SK-N-SH (cell line): ENCODE measurements around the gene ARHGAP26. TPM values are rescaled to one million over a fixed set of nuclear protein-coding genes. Genes with fewer than 3 reads are reported as not detected.

Source experiments
- CTCF ChIA-PET: fragments of 300-600, 350-600 bp; formaldehyde crosslinking; extraction: SDS; loops from one replicate; lab custom pipeline; 2021; lab: Yijun Ruan, JAX
- POLR2A ChIA-PET: fragments of 350-600 bp; sonication (Branson Sonifier 250); formaldehyde crosslinking; extraction: SDS; loops from one replicate; lab custom pipeline; 2020; ENCODE audit warnings: antibody characterized with exemption, inconsistent platforms; lab: Yijun Ruan, JAX
- DNase-seq: peaks from one replicate; pipeline ENCODE4 v3.0.0; 2012
- H2AFZ ChIP-seq: fragments of 200-600 bp; sonication (generic); 2 replicates; pipeline ENCODE4 v1.8.1; 2016; ENCODE audit warnings: antibody characterized with exemption, mild to moderate bottlenecking, low read depth
- H3F3A ChIP-seq: fragments of 200-600 bp; sonication (generic); replicated peaks from 2 replicates; pipeline ENCODE3; 2016; ENCODE audit warnings: antibody characterized with exemption, mild to moderate bottlenecking; ENCODE audit not compliant: insufficient read depth
- H3K27ac ChIP-seq, 2 experiments: fragments of 200-500 bp in 1 of 2; fragments of 200-600 bp in 1 of 2; sonication (Bioruptor generic) in 1 of 2; sonication (generic), shearing (Covaris generic) in 1 of 2; 2 replicates each; pipeline versions ENCODE4 v1.5.1 to v1.6.1; 2014 to 2016; ENCODE audit warnings: low read depth in 2 of 2, inconsistent platforms in 1 of 2, low read length in 1 of 2, mild to moderate bottlenecking in 1 of 2, mixed read lengths in 1 of 2
- H3K27me3 ChIP-seq: fragments of 200-600 bp; sonication (generic), shearing (Covaris generic); 2 replicates; pipeline ENCODE4 v1.6.1; 2016; ENCODE audit warnings: mixed run types; ENCODE audit not compliant: insufficient read depth
- H3K36me3 ChIP-seq, 2 experiments: fragments of 200-500 bp in 1 of 2; fragments of 200-600 bp in 1 of 2; sonication (Bioruptor generic) in 1 of 2; sonication (generic) in 1 of 2; replicated peaks in 1 of 2; 2 replicates each; pipeline versions ENCODE3 to v1.5.1; 2014 to 2016; ENCODE audit warnings: low read length in 1 of 2, mild to moderate bottlenecking in 1 of 2; ENCODE audit not compliant: insufficient read depth in 2 of 2, control insufficient read depth in 1 of 2
- H3K4me1 ChIP-seq, 2 experiments: fragments of 200-500 bp in 1 of 2; fragments of 200-600 bp in 1 of 2; sonication (Bioruptor generic) in 1 of 2; sonication (generic), shearing (Covaris generic) in 1 of 2; 2 replicates each; pipeline versions ENCODE4 v1.5.1 to v1.6.1; 2014 to 2016; ENCODE audit warnings: low read depth in 1 of 2, low read length in 1 of 2, mixed run types in 1 of 2; ENCODE audit not compliant: insufficient read depth in 2 of 2, control insufficient read depth in 1 of 2
- H3K4me2 ChIP-seq: fragments of 200-600 bp; sonication (generic), shearing (Covaris generic); 2 replicates; pipeline ENCODE4 v1.6.1; 2017; ENCODE audit warnings: mixed run types
- H3K4me3 ChIP-seq, 2 experiments: fragments of 200-500 bp in 1 of 2; fragments of 200-600 bp in 1 of 2; sonication (Bioruptor generic) in 1 of 2; sonication (generic), shearing (Covaris generic) in 1 of 2; 2 replicates each; pipeline versions ENCODE4 v1.5.1 to v1.8.1; 2014 to 2016; ENCODE audit warnings: low read depth in 2 of 2, inconsistent platforms in 1 of 2, low read length in 1 of 2, mild to moderate bottlenecking in 1 of 2, mixed read lengths in 1 of 2, moderate library complexity in 1 of 2
- H3K79me2 ChIP-seq: fragments of 200-600 bp; sonication (generic); 2 replicates; pipeline ENCODE4 v1.8.1; 2017; ENCODE audit warnings: mild to moderate bottlenecking; ENCODE audit not compliant: insufficient read depth
- H3K9ac ChIP-seq: fragments of 200-600 bp; sonication (generic); 2 replicates; pipeline ENCODE4 v1.6.1; 2017; ENCODE audit warnings: mixed run types
- H3K9me2 ChIP-seq: fragments of 200-600 bp; sonication (generic); 2 replicates; pipeline ENCODE4 v1.6.1; 2017; ENCODE audit warnings: mixed run types
- H3K9me3 ChIP-seq: fragments of 200-600 bp; sonication (generic); 2 replicates; pipeline ENCODE4 v1.6.1; 2017; ENCODE audit warnings: mixed run types, mild to moderate bottlenecking, moderate library complexity
- H4K20me1 ChIP-seq: fragments of 200-600 bp; sonication (generic); 2 replicates; pipeline ENCODE4 v1.6.1; 2017; ENCODE audit warnings: mild to moderate bottlenecking, mixed run types; ENCODE audit not compliant: insufficient read depth
- FOSL2 ChIP-seq: IDR thresholded peaks from 2 replicates; pipeline ENCODE4 v1.4.0; 2012; ENCODE audit warnings: low read depth, mild to moderate bottlenecking, moderate library complexity, borderline replicate concordance
- FOXJ3 ChIP-seq: sonication (generic); formaldehyde crosslinking; IDR thresholded peaks from 2 replicates; pipeline ENCODE4 v1.5.1; 2020; ENCODE audit warnings: mild to moderate bottlenecking, missing genetic modification reagents
- GABPA ChIP-seq: IDR thresholded peaks from 2 replicates; pipeline ENCODE4 v1.4.0; 2012; ENCODE audit warnings: low read depth, mild to moderate bottlenecking
- GATA2 ChIP-seq: sonication (generic); formaldehyde crosslinking; IDR thresholded peaks from 2 replicates; pipeline ENCODE4 v1.5.0; 2020; ENCODE audit warnings: mild to moderate bottlenecking, missing genetic modification reagents
- JUND ChIP-seq: IDR thresholded peaks from 2 replicates; pipeline ENCODE4 v1.4.0; 2012
- RAD21 ChIP-seq: IDR thresholded peaks from 2 replicates; pipeline ENCODE4 v1.6.1; 2012; ENCODE audit warnings: mild to moderate bottlenecking, low read length
- RCOR1 ChIP-seq: fragments of 150-350 bp; IDR thresholded peaks from 2 replicates; pipeline ENCODE4 v1.6.1; 2017; ENCODE audit warnings: antibody characterized with exemption, low read length
- TCF12 ChIP-seq: IDR thresholded peaks from 2 replicates; pipeline ENCODE4 v1.4.0; 2012
- TEAD4 ChIP-seq: IDR thresholded peaks from 2 replicates; pipeline ENCODE4 v1.4.0; 2012; ENCODE audit warnings: mild to moderate bottlenecking, borderline replicate concordance; ENCODE audit not compliant: insufficient read depth
- USF1 ChIP-seq: IDR thresholded peaks from 2 replicates; pipeline ENCODE4 v1.4.0; 2012; ENCODE audit warnings: low read depth, borderline replicate concordance
- YY1 ChIP-seq: IDR thresholded peaks from 2 replicates; pipeline ENCODE4 v1.4.0; 2012; ENCODE audit warnings: low read depth, mild to moderate bottlenecking
- ZBTB33 ChIP-seq: IDR thresholded peaks from 2 replicates; pipeline ENCODE4 v1.4.0; 2012; ENCODE audit warnings: low read depth, borderline replicate concordance
- WGBS: methylation state at CpG from one replicate; pipeline ENCODE4 v1.1.6; 2017; ENCODE audit warnings: low lambda C conversion rate; 5-methylcytosine and 5-hydroxymethylcytosine counted together
- polyA plus RNA-seq, 3 experiments: library from polyadenylated mRNA; depleted of rRNA; stranded (reverse); fragments of >200 nt; gene quantifications; 2 replicates each; pipeline ENCODE4 v1.2.3, GENCODE V29; 2012
- TF ChIP-seq, protein P1 (sequence below): fragments of 200-600 bp; sonication (generic); IDR thresholded peaks from 2 replicates; pipeline ENCODE4 v1.6.1; 2017; ENCODE audit warnings: antibody characterized with exemption, mild to moderate bottlenecking, moderate library complexity

ARHGAP26 gene
- polyA plus RNA-seq, 1 of the 3 experiments (the other 2 are of a cell fraction): 6.1 TPM

DNA sequence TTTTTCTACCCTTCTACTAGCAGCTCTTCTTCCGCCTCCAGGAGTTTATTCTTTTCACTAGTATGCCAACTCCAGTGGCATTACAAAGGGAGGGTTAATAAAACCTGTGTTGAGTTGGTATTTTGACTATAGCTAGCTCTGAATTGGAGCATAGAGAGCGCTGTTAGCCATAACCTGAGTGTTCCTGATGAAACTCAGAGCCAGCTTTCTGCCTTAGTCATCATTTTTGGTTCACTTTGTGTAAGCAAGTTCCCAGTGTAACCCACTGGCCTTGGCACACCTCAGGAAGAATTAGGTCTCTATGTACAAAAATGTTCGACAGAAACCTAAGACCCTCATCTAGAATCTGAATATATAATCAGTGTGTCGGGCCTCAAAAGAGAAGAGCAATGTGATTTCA, 394.4 kb downstream of the ARHGAP26 start (continued):
- TF ChIP-seq, protein P1, sequence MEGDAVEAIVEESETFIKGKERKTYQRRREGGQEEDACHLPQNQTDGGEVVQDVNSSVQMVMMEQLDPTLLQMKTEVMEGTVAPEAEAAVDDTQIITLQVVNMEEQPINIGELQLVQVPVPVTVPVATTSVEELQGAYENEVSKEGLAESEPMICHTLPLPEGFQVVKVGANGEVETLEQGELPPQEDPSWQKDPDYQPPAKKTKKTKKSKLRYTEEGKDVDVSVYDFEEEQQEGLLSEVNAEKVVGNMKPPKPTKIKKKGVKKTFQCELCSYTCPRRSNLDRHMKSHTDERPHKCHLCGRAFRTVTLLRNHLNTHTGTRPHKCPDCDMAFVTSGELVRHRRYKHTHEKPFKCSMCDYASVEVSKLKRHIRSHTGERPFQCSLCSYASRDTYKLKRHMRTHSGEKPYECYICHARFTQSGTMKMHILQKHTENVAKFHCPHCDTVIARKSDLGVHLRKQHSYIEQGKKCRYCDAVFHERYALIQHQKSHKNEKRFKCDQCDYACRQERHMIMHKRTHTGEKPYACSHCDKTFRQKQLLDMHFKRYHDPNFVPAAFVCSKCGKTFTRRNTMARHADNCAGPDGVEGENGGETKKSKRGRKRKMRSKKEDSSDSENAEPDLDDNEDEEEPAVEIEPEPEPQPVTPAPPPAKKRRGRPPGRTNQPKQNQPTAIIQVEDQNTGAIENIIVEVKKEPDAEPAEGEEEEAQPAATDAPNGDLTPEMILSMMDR: no peak
- TF ChIP-seq ZBTB33 (no peak), TCF12 (no peak), TEAD4 (no peak), FOSL2 (no peak), GABPA (no peak), FOXJ3 (no peak)

GRCh38 chr5:143165049-143165880, 395.1 kb downstream of the ARHGAP26 start:
- no peaks in the 10 kb centered on the region for H3F3A ChIP-seq
- H3K36me3 ChIP-seq: no peaks in the 10 kb centered on the region
- H3K4me2 ChIP-seq: no peak overlapping the region
- ChIA-PET POLR2A (no interaction called here), CTCF (no interaction called here)
- no peak overlapping the region for H3K9ac ChIP-seq
- no peak overlapping the region for H3K4me3 ChIP-seq
- no peaks in the 10 kb centered on the region for H3K79me2 ChIP-seq
- DNase-seq: no peak
- H3K9me3 ChIP-seq: no peaks in the 10 kb centered on the region
- no peaks in the 10 kb centered on the region for H4K20me1 ChIP-seq
- TF ChIP-seq YY1 (no peak), RAD21 (no peak), FOXJ3 (no peak), TCF12 (no peak), RCOR1 (no peak), JUND (no peak), GATA2 (CRISPR knock-in tag) (no peak), TEAD4 (no peak), USF1 (no peak)
- TF ChIP-seq, protein P1: no peak
- no peaks in the 10 kb centered on the region for H3K27me3 ChIP-seq
- H3K9me2 ChIP-seq: no peaks in the 10 kb centered on the region
- peaks cover 0 to 7% of the 10 kb centered on the region in 2 experiments; a peak in 1 of 4 replicates for H3K4me1 ChIP-seq
- no peak overlapping the region for H2AFZ ChIP-seq
- H3K27ac ChIP-seq: no peak overlapping the region
- WGBS: 91% methylated on average over 12 of the region's 12 CpGs
